GM19467 (cell line): ENCODE results near the gene UBXN4.
A peak's percentile ranks its signal among the peaks of the same experiment; 100 is the strongest.
"Not testable (repeated sequence)": the region's sequence is repeated elsewhere in the genome, so short reads cannot be mapped to it uniquely, and the experiment has no call there.

Source experiments
- ATAC-seq: cut with Tn5 transposase; IDR thresholded peaks from one replicate; pipeline ENCODE4 v1.9.1; 2021; ENCODE audit warnings: mild to moderate bottlenecking, moderate library complexity; ENCODE audit not compliant: unreplicated experiment

UBXN4 gene, protein sequence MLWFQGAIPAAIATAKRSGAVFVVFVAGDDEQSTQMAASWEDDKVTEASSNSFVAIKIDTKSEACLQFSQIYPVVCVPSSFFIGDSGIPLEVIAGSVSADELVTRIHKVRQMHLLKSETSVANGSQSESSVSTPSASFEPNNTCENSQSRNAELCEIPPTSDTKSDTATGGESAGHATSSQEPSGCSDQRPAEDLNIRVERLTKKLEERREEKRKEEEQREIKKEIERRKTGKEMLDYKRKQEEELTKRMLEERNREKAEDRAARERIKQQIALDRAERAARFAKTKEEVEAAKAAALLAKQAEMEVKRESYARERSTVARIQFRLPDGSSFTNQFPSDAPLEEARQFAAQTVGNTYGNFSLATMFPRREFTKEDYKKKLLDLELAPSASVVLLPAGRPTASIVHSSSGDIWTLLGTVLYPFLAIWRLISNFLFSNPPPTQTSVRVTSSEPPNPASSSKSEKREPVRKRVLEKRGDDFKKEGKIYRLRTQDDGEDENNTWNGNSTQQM

DNA sequence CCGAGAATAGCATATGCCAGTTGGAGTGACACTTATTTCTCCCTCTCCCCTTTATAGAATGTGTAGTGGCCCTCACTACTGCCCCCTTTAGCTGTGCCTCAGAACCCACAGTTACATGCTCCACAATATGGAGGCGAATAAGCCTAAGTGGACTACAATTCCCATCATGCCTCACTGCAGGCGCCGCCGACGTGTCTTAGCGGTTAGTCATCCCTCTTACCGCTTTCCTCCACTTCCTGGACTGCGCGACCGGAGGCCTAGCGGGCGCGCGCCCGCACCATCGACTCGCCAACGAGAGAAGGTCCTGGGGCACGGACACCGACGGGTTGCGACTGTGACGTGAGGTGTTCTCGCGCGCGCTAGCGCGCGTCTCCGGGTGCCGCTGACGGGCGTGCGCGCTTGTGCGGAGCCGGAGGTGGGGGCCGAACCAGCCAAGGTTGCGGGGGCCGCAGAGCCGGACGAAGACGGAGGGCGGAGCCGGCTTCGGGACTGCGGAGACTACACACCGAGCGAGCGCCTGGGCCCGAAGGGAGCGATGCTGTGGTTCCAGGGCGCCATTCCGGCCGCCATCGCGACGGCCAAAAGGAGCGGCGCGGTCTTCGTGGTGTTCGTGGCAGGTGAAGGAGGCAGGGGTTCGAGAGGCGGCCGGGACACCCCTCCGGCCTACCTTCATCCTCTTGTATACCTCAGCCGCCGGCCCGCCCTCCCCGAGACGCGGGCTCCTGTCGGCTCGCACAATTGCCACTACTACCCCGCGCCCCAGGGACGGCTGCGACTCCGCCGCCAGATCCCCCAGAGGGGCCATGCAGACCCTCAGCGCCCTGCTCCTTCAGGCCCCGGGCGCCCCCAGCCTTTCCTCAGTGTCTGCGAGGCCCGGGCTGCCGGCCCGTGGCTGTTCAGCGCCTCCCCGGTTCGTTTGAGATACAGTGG is at the start of gene UBXN4:
UBXN4 (plus strand) TSS at position 461 of the 930 bp plus-strand sequence; CDS start at position 536, 75 bp downstream.
- peak; percentile 94 for ATAC-seq

DNA sequence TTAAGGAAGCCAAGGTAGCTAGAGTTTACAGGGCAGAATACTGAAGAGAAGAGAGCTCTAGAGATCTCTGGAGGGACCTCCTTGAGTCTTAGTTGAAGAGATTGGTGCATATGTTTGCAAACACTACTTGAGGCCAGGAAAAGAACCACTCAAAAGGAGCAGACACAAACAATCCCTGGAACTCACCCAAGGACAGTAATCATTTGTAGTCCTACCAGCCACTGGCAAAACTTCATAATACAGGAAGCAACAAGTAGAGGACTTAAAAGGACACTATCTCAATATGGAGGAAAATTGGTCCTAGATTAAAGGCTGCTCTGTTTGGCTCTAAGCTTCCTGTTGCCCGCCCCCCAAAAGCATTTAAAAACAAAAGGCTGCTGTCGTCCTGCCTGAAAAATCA is 46.9 kb upstream of the UBXN4 start:
- ATAC-seq, result no peak

DNA sequence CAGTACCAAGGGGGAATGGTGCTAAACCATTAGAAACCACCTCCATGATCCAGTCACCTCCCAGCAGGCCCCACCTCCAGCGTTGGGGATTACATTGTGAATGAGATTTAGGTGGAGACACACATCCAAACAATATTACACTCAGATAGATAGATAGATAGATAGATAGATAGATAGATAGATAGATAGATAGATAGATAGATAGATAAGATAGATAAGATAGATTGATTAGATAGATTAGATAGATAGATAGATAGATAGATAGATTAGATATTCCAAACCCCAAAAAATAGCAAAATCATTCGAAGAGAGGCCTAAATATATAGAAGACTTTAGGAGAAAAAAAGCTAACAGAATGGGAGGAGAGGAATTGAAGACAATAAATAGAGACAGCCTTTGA is 42.8 kb upstream of the UBXN4 start:
- no peak for ATAC-seq

DNA sequence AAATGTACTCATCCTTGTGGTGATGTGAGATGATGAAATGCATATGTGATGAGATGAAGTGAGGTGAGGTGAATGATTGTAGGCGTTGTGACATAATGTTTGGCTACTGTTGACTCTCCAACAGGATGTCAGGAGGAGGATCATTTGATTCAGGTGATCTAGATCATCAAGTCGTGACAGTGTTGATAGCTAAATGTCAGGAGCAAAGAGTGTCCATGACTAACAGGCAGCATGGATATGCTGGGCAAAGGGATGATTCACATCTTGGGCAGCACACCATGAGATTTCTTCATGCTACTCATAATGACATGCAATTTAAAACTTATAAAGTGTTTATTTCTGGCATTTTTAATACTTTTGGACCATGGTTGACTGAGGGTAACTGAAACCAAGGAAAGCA is 40.2 kb upstream of the UBXN4 start:
- ATAC-seq, result no peak

DNA sequence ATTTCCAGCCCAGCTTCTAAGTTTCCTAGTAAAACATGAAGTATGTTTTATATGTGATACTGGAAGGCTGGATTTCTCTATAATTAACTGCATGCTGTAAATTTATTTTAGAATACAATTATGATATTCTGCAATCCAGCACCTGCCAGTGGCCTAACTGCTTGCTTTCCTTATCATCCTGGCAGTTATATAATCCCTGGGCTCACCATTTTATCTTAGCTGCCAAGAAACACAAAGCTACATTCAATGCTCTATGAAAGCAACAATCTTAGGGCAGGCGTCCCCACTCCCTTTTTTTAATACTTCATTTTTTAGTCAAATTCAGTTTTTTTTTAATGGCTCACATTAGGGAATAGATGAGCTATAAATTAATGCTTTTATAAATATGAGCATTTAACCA is 38.4 kb upstream of the UBXN4 start:
- no peak for ATAC-seq

DNA sequence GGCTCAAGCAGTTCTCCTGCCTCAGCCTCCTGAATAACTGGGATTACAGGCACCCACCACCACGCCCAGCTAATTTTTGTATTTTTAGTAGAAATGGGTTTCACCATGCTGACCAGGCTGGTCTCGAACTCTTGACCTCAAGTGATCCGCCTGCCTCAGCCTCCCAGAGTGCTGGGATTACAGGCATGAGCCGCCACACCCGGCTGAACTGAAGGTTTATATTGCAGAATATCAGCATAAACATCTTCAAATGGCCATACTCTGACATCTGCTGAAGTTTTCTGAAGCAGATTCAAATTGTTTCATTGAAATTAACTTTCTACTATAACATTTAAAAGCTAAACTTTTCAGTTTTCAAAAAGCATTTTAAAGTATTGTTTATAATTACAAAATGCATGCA is 37.6 kb upstream of the UBXN4 start:
- not testable (repeated sequence) for ATAC-seq

DNA sequence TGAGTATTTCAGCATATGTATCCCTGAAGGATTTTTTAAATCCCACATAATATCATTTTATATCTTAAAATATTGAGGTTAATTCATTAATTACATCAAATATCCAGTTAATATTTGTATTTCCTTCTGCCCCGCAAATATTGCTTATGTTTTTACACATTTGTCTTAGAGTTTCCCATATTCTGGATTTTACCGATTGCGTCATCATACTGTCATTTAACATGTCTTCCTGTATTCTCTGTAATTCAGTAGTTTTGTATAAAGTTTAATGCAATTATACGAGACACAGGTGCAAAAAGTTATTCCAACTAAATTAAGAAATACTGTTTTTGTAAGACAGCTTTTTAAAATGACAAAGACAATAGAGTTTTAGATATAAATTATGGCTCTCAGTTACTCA is 33.5 kb upstream of the UBXN4 start:
- ATAC-seq, result no peak

DNA sequence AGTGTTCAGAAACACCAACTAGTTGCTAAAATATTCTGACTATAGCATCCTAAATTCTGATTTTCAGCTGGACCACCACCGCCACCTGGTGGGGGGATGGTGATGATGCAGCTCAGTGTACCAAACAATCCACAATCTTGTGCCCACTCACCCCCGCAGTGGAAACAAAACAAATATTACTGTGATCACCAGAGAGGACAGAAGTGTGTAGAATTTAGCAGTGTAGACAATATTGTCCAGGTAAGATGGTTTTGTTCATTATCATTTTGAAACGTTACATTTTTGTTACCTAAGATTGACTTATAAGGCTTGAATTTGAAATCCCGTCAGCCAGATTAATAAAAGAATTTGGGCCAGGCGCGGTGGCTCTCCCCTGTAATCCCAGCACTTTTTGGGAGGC is 31.7 kb upstream of the UBXN4 start:
- ATAC-seq, result no peak

DNA sequence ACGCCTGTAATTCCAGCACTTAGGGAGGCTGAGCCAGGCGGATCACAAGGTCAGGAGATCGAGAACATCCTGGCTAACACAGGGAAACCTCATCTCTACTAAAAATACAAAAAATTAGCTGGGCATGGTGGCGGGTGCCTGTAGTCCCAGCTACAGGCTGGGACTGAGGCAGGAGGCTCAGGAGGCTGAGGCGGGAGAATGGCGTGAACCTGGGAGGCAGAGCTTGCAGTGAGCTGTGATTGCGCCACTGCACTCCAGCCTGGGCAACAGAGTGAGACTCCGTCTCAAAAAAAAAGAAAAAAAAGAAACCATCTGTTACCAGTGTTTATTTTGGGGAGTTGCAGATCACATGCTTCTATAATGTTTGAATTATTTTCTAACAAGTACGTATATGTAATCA is 26.6 kb upstream of the UBXN4 start:
- ATAC-seq, result not testable (repeated sequence)

DNA sequence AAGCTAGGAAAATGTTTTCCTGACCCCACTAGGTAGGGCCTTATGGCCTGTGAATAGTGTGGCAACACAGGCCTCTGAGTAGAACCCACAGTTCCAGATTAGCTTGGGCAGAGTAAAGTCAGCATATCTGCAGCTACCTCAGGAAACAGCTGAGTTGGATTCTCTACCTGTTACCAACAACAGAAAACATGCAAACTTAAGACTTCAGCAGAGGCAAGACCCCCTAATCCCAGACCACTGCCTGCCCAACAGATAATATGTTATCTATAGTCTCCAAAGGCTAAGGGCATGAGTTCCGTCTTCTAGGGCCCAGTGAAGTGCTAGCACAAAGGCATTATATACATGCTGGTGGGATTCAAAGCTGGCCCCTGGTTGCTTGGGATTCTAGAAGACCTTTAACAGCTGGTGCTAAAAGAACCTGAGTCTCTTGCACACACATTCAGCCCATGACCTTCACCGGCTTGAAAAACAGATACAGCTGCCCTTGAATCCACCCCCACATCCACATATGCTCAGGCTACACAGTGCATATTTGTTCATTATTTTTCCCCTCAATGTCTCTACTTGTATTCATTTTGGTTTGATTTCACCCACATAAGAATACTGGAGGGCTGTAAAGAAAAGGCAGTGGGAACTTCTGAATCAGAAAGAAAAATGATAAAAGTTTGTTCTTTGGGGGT is 13.5 kb upstream of the UBXN4 start:
- no peak for ATAC-seq

DNA sequence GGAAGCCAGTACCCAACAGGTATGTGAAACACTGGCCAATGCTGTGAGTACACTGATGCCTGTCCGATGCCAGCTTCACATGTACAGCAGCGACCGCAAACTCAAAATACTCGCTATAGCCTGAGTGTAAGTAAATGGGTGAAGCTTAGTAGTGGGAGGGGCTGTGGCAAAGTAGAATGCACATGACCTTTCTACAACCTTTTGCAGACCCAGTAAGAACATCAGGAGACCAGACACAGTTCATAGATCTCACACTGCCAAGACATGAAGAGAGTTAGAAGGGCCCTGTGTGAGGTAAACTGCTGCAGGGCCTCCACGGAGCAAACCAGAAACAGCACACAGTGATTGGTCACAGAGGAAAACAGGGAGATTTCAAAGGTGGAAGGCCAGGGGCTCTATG is 9.1 kb upstream of the UBXN4 start:
- no peak for ATAC-seq

DNA sequence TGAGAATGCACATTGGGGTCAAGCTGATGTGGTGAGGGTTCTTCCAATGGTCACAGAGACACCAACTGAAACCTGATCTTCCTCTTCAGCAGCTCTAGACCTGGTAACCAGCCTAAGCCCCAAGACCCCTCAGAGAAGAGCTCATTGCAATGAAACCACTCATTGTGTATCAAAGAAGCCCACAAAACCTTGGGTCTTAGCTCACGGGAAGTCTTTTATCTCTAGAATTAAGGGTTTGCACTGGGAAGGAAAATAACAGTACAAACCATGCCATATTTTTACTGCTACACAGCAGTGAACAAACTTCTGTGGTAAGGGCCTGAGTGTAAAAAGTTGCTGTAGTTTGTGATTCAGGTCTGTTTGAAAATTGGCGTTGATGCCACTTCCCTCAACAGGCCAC is 8.6 kb upstream of the UBXN4 start:
- ATAC-seq, result no peak

DNA sequence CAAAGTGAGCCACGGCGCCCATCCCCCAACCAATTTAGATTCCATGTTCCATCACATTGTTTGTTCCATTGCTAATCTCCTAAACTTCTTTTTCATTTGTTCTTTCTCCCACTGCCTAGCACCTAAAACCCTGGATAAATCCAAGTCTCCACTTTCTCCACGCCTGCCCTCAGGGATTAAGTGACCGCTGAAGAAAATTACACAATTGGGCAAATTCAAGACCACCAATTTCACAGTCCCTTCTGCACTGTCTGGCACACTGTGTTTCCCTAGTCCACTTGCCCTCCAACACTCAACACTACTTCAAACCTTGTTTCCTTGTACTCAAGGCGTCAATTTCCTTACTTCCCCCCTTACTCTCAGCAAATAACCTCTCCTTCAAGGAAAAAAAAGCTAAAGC is 5.1 kb upstream of the UBXN4 start:
- no peak for ATAC-seq

DNA sequence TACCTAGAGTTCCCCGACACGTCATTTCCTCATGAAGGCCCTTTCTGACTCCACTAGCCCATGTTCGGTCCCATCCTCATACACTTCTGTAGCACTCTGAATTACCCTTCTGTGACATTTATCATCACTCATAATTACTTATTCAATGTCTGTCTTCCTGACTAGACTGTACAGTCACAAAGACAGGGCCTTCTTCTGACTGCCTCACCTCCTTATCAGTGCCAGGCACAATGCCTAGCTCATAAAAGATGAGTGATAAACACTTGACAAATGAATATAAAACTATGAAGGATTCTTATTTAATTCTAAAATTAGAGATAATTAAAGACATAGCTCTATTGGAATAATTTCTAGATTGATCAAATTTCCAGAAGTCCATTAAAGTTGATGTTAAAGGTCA is 1.4 kb upstream of the UBXN4 start:
- ATAC-seq, result no peak

DNA sequence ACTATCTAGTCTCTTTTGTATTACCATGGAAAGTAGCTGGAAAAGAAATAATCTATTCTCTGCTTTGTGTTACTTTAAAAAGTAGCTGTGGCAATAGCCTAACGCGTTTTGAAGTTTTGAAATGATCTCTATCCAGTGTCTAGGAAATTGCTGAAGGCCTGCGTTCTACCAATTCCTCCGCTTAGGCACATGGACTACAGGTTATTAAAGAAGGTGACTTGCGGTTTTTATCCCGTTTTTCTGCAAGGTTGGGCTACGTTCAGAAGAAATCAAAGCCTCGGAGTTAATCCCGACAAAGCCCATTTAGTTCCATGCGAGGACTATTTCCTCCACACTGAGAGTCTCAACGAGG is 636 bp upstream of the UBXN4 start:
- ATAC-seq, result no peak

DNA sequence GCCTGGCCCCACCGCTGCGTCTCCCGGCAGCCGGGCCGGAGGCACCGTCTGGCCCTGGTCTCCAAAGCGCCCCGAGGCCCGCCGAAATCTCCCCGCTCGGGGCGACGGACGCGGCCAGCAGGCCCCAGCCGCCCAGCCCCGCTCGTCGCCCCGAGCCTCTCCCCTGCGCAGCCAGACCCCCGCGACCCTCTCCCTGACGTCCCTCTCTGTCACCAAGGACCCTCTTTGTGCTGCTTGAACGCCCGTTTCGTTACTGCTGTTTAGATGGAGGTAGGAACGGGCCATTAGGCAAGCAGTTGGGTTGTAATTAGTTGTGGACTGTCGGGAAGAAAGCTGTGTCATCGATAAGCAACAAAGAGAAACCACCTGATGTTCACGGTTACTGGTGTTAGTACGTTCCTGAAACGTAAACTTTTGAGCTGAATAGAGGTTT is 686 bp downstream of the UBXN4 start:
- peak; percentile 16 for ATAC-seq

DNA sequence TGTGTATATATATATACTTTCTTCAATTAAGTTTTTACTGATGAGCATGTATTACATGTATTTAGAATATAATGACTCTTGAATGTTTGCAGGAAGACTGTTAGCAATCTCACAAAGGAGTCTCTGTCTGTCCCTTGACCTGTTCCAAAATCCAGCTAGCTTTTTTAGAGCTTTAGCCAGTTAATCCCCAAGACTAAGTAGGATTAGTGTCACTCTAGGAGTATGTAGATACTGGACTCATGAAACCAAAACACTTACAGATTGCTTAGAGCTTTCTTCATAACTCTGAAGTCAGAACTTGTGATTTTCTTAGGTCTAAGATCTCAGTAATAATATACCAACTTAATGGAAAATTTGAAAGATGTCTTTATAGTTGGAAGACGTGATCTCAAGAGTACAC is 2.2 kb downstream of the UBXN4 start:
- ATAC-seq, result no peak

DNA sequence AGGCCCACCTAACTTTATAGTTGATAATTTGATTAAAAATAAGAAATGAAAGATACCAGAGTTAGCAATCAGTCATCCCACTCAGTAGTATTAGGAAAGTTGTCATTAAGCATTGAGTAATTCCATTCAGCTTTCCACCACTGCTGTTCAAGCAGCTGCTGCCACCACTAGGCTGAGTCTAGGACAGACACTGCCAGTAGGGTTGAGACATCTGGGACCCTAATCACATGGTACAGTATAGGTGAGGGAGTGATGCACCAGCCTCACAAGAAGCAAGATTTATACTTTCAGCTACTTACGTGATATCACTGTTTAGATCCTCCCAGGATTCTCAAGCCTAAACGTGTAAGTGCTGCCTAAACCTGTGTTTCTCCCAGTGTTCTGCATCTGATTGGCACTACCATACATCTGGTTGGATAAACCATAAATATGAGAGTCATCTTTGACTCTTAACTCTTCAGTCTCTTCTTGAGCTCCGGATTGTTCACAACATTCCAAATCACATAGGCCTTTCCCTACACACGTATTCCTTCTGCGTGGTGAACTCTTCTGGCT is 3.2 kb downstream of the UBXN4 start:
- no peak for ATAC-seq

DNA sequence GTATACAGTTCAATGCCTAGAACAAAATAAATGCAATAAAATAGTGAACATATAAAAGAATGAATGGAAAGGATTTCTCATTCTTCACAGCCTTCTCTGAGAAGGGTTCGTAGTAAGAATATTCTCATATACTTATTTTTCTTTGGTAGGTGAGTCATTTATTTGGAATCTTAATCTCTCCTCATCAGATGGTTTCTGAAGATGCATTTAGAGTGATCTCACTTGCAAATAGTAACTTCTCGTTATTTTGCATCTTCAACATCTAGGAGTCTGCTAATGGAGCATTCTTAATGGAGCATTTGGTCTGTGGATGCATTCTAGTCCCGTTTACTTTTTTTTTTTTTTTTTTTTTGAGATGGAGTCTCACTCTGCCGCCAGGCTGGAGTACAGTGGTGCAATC is 3.9 kb downstream of the UBXN4 start:
- no peak for ATAC-seq

DNA sequence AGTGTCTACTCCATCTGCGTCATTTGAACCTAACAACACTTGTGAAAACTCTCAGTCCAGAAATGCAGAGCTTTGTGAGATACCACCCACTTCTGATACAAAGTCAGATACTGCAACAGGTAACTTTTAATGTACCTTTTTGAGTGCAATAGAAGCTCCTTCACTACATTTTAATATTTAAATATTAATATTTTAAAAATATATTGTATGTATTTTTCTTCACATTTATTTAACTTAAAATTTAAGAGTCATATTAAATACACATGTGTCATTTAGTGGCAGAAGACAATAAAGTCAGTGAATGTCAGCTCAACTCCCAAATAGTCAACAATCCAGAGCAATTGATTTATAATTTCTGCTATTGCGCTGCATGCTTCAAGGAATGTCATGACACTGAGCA is 13.9 kb downstream of the UBXN4 start:
- no peak for ATAC-seq

DNA sequence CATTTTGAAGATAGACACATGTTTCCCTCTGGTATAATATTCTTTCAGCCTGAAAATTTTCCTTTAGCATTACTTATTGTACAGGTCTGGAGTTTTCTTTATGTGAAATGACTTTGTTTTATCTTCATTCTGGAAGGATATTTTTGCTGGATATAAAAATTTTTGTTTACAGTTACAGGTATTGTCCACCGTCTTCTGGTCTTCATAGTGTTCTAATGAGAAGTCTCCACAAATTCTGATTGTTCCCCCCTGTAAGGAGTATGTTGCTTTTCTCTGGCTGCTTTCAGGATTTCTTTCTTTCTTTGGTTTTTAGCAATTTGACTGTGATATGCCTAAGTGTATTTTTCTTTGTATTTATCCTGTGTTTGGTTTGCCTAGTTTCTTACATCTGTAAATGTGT is 15.0 kb downstream of the UBXN4 start:
- ATAC-seq, result no peak
